ENCODE results near the gene NR3C2. TPM values are rescaled to one million over a fixed set of nuclear protein-coding genes. Genes with fewer than 3 reads are reported as not detected.

Gene NR3C2
- total RNA-seq, 1 experiment from 2014 or later = 2.8 TPM

DNA sequence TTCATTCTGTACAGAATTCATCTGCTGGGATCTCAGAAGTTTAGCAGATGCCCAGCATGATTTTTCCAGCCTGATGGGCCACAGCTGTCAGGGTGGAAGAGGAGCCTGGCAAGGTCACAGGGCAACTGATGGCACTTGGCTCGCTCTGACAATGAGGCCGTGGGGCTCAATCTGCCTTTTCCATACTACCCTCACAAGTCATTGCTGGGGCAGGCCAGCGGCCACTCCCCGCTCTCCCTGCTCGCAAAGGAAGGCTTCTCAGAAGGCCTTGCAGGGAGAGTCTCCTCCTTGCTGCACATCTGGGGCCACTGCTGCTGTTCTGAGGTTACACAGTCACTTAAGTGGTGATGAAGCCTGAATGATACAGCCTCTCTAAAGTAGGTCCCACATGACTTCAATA is 349.1 kb downstream of the NR3C2 start:
- H3F3A ChIP-seq (ENCODE audit: low read length, unreplicated experiment) = no peaks in the 10 kb centered on the region
- H3K79me2 ChIP-seq (ENCODE audit: low read length) = no peaks in the 10 kb centered on the region
- ChIA-PET POLR2A (ENCODE audit: unreplicated experiment) (no interaction called here), CTCF (no interaction called here)
- H3K36me3 ChIP-seq (ENCODE audit: low read depth, low read length) = no peaks in the 10 kb centered on the region
- H2AFZ ChIP-seq (ENCODE audit: low read length) = no peak overlapping the region
- no peak for DNase-seq
- no peaks in the 10 kb centered on the region for H3K4me1 ChIP-seq (ENCODE audit: insufficient read depth, low read length)
- TF ChIP-seq, protein P1, sequence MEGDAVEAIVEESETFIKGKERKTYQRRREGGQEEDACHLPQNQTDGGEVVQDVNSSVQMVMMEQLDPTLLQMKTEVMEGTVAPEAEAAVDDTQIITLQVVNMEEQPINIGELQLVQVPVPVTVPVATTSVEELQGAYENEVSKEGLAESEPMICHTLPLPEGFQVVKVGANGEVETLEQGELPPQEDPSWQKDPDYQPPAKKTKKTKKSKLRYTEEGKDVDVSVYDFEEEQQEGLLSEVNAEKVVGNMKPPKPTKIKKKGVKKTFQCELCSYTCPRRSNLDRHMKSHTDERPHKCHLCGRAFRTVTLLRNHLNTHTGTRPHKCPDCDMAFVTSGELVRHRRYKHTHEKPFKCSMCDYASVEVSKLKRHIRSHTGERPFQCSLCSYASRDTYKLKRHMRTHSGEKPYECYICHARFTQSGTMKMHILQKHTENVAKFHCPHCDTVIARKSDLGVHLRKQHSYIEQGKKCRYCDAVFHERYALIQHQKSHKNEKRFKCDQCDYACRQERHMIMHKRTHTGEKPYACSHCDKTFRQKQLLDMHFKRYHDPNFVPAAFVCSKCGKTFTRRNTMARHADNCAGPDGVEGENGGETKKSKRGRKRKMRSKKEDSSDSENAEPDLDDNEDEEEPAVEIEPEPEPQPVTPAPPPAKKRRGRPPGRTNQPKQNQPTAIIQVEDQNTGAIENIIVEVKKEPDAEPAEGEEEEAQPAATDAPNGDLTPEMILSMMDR (conservative IDR thresholded peaks at IDR 0.05; ENCODE audit: low read depth, low read length) = no peak
- TF ChIP-seq EZH2phosphoT487 (IDR thresholded peaks at IDR 0.05; ENCODE audit: borderline replicate concordance, low read length) (no peak), EZH2 (IDR thresholded peaks at IDR 0.05; ENCODE audit: low read length, unreplicated experiment) (no peak)
- no peak overlapping the region for H3K27ac ChIP-seq (ENCODE audit: low read length)
- intact Hi-C loops (cut with micrococcal nuclease) = no loop called here
- no TSS peak for BruUV-seq (replicated peaks)
- H3K4me3 ChIP-seq (ENCODE audit: low read length) = no peak overlapping the region
- no peaks in the 10 kb centered on the region for H3K9me3 ChIP-seq (ENCODE audit: low read length)
- H3K9me2 ChIP-seq (replicated peaks; ENCODE audit: low read length) = no peaks in the 10 kb centered on the region
- no peaks in the 10 kb centered on the region for H3K27me3 ChIP-seq (ENCODE audit: low read length)
- no peaks in the 10 kb centered on the region for H4K20me1 ChIP-seq (ENCODE audit: low read length)
- no peak for ATAC-seq
- H3K4me2 ChIP-seq (ENCODE audit: low read length) = no peak overlapping the region
- H3K9ac ChIP-seq (ENCODE audit: low read length) = no peak overlapping the region

DNA sequence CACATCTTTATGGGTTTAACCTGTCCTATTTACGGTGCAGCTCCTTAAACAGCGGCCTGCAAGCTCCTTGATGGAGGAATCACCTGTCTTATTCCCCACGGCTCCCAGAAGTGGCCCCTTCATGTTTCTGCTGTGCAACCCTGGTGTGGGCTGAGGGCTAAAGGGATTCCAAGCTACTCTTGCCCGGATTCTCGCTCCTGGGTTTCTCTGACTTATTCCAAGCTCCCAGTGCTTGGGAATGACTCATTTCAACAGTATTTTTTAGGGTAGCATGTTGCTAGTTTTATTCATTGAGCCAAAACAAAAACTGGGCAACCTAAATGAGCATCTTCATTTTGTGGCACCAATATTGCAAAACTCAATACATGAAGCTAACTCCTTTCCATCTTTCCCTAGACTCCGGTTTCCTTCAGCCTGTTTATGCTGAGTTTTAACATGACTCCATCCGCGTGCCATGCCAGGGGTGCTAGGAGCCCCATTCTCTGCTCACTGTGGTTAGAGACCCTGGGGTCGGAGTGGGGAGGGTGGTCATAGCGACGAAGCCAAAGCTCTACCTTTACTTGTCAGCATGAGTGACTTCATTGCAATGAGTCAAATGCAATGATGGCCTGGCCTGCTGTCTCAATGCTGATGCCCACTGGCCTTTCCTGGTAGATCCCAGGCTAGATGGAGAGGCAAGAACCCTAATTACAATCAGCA is 349.7 kb downstream of the NR3C2 start:
- Histone ChIP-seq H3K4me1 (ENCODE audit: insufficient read depth, low read length) (no peaks in the 10 kb centered on the region), H3K79me2 (ENCODE audit: low read length) (no peaks in the 10 kb centered on the region), H3K4me2 (ENCODE audit: low read length) (no peak overlapping the region), H3K4me3 (ENCODE audit: low read length) (no peak overlapping the region), H3K36me3 (ENCODE audit: low read depth, low read length) (no peaks in the 10 kb centered on the region), H3K27me3 (ENCODE audit: low read length) (no peaks in the 10 kb centered on the region), H3K27ac (ENCODE audit: low read length) (no peak overlapping the region), H3K9ac (ENCODE audit: low read length) (no peak overlapping the region), H2AFZ (ENCODE audit: low read length) (no peak overlapping the region), H3K9me2 (replicated peaks; ENCODE audit: low read length) (no peaks in the 10 kb centered on the region), H3K9me3 (ENCODE audit: low read length) (no peaks in the 10 kb centered on the region), H3F3A (ENCODE audit: low read length, unreplicated experiment) (no peaks in the 10 kb centered on the region), H4K20me1 (ENCODE audit: low read length) (no peaks in the 10 kb centered on the region)
- no peak for TF ChIP-seq EZH2phosphoT487 (IDR thresholded peaks at IDR 0.05; ENCODE audit: borderline replicate concordance, low read length)
- TF ChIP-seq, protein P1 (conservative IDR thresholded peaks at IDR 0.05; ENCODE audit: low read depth, low read length) = no peak
- no peak for TF ChIP-seq EZH2 (IDR thresholded peaks at IDR 0.05; ENCODE audit: low read length, unreplicated experiment)
- ChIA-PET POLR2A (ENCODE audit: unreplicated experiment) (no interaction called here), CTCF (no interaction called here)
- no peak for ATAC-seq
- no TSS peak for BruUV-seq (replicated peaks)
- intact Hi-C loops (cut with micrococcal nuclease) = no loop called here
- DNase-seq = no peak

DNA sequence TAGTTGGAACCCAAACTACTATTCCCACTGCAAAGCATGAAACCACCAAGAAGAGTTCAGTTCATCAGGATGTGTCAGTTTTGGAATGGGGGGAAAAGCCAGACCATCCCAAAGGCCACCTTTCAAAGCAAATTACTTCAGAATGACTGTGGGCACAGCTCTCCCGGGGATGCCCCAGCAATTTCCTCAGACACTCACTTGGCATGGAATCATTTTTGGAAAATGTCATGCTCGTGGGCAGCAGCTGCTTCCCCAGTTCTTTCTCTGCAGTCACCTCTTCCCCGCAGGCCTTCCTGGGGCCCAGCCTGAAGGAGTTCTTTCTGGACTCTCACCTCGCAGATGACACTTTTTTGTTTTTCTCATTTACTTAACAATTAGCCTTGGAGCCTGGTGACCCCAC is 350.3 kb downstream of the NR3C2 start:
- no peaks in the 10 kb centered on the region for H3K79me2 ChIP-seq (ENCODE audit: low read length)
- H4K20me1 ChIP-seq (ENCODE audit: low read length) = no peaks in the 10 kb centered on the region
- H3K4me3 ChIP-seq (ENCODE audit: low read length) = no peak overlapping the region
- H3K4me1 ChIP-seq (ENCODE audit: insufficient read depth, low read length) = no peaks in the 10 kb centered on the region
- no peaks in the 10 kb centered on the region for H3K27me3 ChIP-seq (ENCODE audit: low read length)
- no peak overlapping the region for H3K27ac ChIP-seq (ENCODE audit: low read length)
- ChIA-PET POLR2A (ENCODE audit: unreplicated experiment) (no interaction called here), CTCF (no interaction called here)
- BruUV-seq (replicated peaks) = no TSS peak
- TF ChIP-seq EZH2 (IDR thresholded peaks at IDR 0.05; ENCODE audit: low read length, unreplicated experiment) (no peak), EZH2phosphoT487 (IDR thresholded peaks at IDR 0.05; ENCODE audit: borderline replicate concordance, low read length) (no peak)
- TF ChIP-seq, protein P1 (conservative IDR thresholded peaks at IDR 0.05; ENCODE audit: low read depth, low read length) = no peak
- intact Hi-C loops (cut with micrococcal nuclease) = no loop called here
- no peaks in the 10 kb centered on the region for H3F3A ChIP-seq (ENCODE audit: low read length, unreplicated experiment)
- H3K9me2 ChIP-seq (replicated peaks; ENCODE audit: low read length) = no peaks in the 10 kb centered on the region
- DNase-seq (no peak), ATAC-seq (no peak)
- H3K9me3 ChIP-seq (ENCODE audit: low read length) = no peaks in the 10 kb centered on the region
- no peaks in the 10 kb centered on the region for H3K36me3 ChIP-seq (ENCODE audit: low read depth, low read length)
- no peak overlapping the region for H2AFZ ChIP-seq (ENCODE audit: low read length)
- no peak overlapping the region for H3K4me2 ChIP-seq (ENCODE audit: low read length)
- no peak overlapping the region for H3K9ac ChIP-seq (ENCODE audit: low read length)
